ENCODE results near the gene PDE4DIP. TPM values are rescaled to one million over a fixed set of nuclear protein-coding genes. Genes with fewer than 3 reads are reported as not detected.

Gene PDE4DIP
- total RNA-seq (2022; extraction: Qiagen RNA extraction; ENCODE audit: low read depth), result 6.1 to 6.5 TPM (median 6.4 TPM) in 5 replicates

GRCh38 chr1:148844220-148844619, at the start of gene PDE4DIP:
Gene PDE4DIP, plus strand, starts transcription at chr1:148844428. Its CDS starts 347 bp downstream, at chr1:148844775.

Other genes with a start within 250 kb of the PDE4DIP start
- 17.7 to 22.4 TPM (median 22.0 TPM) in 5 replicates for gene NBPF14, start 248.4 kb upstream of the PDE4DIP start, total RNA-seq (2022; extraction: Qiagen RNA extraction; ENCODE audit: low read depth)
- gene NUDT4B, start 95.7 kb upstream of the PDE4DIP start, total RNA-seq (2022; extraction: Qiagen RNA extraction; ENCODE audit: low read depth), result 0.47 to 2.8 TPM (median 0.82 TPM) in 5 replicates